Loucy (cell line): ENCODE results near the gene KRTAP2-3.
"Not testable (repeated sequence)": the region's sequence is repeated elsewhere in the genome, so short reads cannot be mapped to it uniquely, and the experiment has no call there.

Experiments used
- CTCF ChIP-seq: fragments of 200-600 bp; sonication (generic); conservative IDR thresholded peaks from 2 replicates; pipeline ENCODE4 v1.5.1; 2014; ENCODE audit warnings: mild to moderate bottlenecking, antibody characterized with exemption, low read length
- EZH2phosphoT487 ChIP-seq: fragments of 200-600 bp; IDR thresholded peaks from 2 replicates; pipeline ENCODE4 v1.6.1; 2018; ENCODE audit warnings: antibody characterized with exemption, mild to moderate bottlenecking, moderate library complexity, borderline replicate concordance

- not testable (repeated sequence) for TF ChIP-seq CTCF, EZH2phosphoT487
Measured at GRCh38 chr17:41083427-41083826, 23.5 kb upstream of the KRTAP2-3 start.
